ENCODE results near the gene TOR4A.

The TOR4A gene

DNA sequence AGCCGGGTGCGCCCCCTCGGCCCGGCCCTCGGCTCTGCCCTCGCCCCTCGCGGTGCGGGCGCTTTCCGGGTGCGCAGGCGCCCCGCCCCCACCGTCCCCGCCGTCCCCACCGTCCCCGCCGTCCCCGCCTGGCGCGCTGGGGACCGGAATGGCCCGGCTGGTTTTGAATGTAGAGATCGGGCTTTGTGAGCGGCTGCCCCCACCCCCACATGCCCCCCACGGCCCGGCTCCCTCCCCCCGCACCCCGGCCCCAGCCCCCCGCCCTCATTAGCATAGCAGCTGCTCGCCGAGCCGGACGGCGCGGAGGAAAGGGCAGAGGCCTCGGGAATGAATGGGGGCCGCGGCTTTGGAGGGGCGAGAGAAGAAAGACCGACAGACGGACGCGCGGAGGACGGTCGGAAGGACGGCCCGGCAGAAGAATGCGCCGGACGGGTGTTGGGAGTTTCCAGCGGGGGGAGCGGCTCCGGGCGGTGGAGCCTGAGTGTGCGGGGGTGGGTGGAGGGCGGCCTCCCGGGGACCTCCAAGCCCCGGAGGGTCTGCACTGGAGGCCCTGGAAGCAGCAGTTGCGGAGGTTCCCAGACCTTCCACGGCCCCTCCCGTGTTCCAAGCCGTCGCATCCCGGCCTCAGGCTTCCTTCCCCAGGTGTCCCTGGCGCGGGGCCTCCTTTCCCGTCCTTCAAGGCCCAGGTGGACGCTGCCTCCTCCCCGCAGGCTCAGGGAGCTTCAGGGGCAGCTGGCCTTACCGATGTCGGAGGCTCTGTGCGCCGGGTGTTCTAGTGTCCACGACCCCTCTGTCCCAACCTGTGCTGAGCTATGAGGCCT, 18.5 kb downstream of the TOR4A start:
- DNase-seq = no peak

DNA sequence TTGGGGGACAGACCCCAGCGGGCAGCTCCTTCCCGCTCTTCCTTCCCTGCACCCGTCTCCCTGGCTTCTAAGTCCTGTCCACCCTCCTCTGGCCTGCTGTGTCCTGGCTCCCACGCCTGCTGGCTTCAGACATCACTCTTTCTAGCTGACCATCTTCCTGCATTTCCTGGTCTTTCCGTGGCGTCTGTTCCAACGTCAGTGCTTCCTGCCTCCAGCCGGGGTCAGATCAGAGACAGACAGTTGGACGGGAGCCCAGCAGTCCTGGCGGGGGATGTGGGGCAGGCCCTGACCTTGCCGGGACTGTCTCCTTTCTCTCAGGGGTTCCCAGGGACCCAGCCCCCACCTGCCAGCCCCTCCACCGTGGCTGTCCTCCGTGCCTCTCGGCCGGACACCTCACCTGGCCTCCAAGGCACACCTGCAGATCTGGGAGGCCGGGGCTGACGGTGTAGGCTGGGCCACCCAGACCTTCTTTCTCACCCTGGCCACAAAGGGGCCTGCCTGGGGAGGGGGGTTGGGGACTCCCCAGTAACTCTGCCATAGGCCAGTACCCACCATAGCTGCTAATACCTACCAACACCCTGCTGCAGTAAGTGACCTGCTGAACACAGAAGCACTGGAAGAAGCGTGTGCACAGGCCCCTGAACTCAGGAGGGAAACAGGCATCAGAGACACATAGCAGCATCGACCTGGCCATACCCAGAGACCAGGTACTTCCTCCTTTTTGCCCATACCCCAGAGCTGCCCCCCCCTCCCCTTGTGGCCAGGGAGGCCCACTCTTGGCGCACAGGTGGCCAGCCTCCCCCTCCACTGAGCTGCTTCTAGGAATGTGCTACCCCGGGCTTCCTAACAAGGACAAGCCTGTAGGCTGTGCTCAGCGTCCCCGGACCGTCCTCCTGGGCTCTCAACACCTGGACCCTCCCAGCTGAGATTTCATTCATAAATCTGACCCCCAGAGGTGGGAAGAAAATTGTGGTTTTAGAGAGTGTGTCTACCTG, 19.4 kb downstream of the TOR4A start:
- DNase-seq = no peak

DNA sequence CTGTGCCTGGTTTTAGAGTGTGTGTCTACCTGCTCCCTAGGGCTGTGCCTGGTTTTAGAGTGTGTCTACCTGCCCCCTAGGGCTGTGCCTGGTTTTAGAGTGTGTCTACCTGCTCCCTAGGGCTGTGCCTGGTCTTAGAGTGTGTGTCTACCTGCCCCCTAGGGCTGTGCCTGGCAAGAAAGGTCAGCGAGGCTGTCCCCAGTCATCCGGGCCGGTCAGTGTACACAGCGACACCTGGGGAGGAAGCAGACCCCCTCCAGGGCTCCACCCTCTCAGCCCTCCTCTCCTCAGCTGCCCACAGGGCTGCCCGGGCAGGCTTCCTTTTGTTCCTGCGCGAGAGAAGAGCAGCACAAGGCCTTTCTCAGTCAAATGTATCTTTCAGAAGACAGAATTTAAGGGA, 20.4 kb downstream of the TOR4A start:
- no peak for DNase-seq

DNA sequence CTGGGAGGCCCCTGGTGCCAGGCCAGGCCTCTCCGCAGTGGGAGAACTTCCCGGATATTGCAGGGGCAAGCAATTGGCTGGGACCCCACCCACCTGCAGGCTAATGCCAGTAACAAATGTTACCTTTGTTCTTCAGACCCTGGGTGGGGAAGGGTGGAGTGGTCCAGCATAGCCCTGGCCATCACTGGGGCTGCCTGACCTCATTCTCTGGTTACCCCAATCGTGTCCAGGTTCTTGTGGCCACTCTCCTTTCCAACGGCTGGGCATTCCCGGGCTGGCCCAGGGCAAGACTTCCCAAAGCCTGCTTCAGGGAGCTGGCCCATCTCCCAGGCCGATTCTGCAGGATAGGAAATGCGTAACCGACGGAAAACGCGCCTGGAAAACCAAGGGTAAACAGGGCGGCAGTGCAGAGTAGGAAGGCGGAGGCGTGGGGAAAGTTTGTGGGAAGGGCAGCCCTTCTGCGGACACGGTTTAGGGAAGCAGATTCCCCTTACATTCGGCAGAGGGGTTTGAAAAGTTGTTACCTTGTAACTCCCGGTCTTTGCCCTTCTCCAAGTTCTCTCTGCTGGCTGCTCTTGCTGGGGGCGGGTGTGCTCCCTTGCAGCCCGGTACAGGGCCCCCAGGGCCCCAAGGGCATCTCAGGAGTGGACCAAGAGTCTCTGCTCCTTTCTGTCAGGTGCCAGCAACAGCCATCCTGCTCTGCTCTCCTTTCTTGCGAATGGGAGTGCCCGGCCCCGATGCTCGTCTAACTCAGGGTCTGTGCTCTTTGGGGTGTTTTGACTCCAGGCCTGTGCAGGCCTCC, 21.1 kb downstream of the TOR4A start:
- no peak for DNase-seq

DNA sequence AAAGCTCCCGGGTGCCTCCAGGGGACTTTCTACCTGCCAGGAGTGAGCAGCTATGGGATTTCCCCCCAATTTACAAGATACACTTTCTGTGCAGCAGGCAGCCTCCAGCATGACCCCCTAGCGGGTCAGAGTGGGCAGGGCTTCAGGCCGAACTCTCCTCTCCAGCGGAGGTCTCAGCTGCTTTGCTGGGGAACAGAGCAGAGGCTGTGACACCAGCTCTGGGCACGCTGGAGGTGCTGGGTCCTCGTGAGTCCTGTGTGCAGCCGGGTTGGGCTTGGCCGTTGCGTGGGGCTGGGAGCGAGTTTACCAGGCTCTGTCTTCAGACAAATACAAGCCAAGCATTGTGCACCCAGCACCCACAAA, 21.7 kb downstream of the TOR4A start:
- no peak for DNase-seq

DNA sequence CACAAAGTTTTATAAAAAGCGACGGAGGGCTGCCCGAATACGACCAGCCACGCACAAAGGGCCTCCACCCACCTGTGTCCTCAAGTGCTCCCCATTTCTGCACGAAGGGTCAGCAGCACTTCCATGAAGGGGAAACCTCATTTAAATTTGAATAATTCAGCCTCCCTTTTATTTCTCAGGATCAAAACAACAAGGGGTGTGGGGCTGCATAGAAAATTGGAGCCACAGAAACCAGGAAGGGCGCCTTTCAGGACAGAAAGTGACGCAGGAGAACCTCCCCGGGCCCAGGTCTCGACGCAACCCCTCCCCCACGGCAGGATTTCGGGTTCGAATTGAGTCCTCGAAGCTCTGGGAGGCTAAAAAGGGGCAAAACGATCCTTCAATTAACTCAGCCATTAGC, 22.4 kb downstream of the TOR4A start:
- DNase-seq = no peak

DNA sequence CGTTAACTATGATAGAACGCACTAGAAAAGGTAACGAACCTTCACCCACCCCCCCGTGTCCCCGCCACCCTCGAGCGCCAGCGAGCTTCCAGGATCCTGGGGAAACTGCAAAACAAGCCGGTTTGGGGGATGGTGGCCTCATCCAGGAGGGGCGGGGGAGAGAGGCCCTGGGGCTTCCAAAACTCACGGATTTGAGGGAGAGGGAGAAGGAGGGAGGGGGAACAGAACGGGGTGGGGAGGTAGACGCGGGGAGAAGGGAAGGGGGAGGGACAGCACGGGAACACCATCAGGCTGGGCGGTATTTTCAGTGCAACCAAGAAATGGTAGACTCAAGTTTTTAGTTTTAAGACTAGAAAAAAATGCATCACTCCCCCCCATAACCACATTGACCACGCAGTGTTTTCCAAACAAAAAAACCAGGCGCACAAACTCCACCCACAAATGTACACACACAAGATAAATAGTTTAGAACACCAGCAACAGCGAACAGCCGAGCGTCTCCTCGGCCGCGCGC, 23.1 kb downstream of the TOR4A start:
- DNase-seq = no peak

DNA sequence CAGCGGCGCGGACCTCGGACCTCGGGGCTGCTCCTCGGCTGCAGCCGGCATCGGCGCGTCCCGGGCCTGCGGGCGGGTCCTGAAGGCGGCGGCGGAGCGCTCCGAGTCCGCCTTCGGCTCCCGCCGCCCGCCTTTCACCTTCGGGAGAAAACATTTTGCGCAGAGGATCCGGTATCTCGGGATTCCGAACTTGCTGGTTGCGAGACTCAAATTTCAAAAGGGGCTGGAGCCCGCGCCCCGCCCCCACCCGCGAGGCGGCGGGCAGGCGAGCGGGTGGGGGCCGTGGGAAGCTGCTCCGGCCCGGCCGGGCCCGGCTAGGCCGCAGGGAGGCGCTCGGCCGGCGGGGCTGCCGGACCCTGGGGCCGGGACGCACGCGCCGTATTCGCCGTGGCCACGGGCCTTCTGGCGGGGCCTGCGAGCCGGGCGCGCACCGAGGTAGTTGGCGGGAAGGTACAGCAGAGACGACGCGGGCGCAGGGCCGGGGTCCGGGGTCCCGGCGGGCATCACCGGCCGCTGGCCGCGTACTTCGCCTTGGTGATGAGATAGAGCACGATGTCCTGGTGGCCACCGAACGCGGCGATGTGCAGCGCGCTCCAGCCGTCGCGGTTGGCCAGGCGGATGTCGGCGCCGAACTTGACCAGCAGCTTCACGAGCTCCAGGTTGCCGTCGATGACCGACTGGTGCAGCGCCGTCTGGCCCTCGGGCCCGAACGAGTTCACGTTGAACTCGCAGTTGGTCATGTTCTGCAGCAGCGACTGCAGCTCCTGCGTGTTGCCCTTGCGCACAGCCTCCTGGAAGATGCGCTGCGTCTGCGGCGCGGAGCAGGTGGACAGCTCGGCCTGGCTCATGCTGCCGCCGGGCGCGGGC, 23.8 kb downstream of the TOR4A start:
- no peak for DNase-seq

DNA sequence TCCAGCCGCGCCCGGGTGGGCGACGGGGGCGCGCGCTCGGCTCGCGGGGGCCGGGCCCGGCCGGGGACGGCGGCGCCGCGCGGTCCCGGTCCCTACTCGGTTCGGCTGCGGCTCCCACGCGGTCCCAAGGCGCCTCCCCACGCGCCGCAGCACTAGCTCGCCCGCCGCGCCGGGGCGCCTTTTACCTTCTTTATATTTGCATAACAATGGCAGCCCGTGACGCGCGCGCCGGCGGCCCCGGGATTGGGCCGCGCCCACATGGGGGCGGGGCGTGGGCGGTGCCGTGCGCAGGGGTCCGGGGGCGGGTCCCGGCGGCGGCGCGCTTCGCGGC, 24.6 kb downstream of the TOR4A start, which contains the start of gene NRARP:
Gene NRARP, minus strand, starts transcription at position 154 of the 331 bp plus-strand sequence. CDS start 343 bp downstream, outside the sequence.
- peak; percentile 33 for DNase-seq

DNA sequence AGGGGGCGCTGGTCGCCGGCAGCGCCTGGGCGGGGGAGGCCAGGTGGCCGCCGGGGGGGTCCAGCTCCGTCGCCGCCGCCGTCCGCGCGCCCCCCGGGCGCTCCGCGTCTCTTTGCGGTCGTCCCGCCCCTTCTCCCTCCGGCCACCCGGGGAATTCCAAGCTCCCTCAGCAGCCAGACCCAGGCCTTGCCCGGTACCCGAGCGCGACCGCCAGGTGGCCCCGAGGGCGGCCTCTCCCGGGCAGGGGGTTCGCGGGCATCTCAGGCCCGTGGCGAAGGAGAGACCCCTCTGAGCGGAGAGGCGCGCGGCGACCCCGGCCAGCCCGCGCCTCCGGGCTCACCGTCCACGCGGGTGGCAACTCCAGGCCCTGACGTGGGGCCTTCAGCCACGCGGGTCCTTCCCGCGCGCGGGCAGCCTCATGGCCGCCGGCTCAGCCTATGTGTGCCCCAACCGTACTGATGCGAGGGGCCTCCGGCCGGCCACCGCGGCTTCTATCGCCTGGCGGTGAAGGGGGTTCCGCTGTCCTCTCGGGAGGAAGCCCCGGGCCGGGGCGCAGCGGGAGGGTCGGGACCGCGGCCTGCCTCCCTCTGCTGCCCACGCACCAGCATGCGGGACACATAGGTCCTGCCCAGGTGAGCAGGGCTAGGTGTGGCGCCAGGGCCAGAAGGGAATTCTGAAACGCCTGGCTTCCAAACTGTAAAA, 25.1 kb downstream of the TOR4A start:
- DNase-seq = no peak

DNA sequence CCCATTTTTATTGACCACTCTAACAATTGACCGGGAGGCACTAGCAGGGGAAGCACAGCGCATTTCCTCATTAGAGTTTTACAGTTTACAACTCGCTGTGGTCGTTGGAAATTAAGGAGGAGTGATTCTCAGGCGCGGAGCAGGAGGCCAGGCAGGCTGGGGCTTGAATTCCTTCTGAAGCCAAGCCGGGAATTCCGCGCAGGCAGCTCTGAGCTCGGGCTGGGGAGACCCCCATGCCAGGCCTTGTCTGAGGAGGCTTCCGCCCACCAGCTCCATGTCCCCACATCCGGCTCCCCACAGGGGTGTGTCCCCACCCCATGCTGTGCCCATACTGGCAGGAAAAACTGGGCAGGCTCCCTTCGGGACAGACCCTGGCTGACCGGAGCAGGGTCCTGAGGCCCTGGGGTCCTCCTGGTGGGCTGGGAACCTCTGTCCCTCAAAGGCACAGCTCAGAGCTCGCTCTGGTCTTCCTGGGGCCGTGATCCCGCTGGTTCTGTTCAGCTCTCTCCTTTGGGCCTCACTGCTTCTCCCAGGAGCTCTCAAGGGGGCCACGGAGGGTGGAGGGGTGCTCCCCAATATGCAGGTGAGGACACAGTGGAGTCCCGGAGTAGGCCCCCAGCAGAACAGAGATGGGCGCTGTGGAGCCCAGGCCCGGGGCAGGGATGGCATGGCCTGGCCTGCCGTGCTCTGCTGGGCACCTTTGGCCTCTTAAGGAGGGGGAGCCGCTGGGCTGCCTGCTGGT, 25.8 kb downstream of the TOR4A start:
- DNase-seq = no peak

DNA sequence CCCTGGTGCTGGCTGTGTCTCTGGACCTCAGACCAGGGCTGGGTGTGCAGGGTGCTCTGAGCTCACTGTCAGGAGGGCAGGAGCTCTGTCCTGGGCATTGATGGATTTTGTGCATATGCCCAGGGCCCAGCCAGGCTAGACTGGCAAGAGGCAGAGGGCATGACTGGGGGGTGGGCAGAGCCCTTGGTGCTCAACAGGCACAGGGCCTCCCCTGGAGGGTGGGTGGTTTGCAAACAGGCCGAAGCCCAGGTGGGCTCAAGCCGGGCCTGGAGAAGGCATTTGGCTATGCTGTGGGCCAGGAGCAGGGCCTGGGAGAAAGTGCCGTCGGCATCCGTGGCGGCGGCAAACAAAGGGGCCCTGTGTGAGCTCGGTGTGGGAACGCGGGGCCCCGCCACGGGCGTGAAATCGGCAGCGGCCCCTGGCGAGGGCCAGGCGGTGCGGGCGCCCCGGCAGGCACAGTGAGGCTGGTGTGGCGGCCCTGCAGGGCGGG, 26.4 kb downstream of the TOR4A start:
- no peak for DNase-seq

DNA sequence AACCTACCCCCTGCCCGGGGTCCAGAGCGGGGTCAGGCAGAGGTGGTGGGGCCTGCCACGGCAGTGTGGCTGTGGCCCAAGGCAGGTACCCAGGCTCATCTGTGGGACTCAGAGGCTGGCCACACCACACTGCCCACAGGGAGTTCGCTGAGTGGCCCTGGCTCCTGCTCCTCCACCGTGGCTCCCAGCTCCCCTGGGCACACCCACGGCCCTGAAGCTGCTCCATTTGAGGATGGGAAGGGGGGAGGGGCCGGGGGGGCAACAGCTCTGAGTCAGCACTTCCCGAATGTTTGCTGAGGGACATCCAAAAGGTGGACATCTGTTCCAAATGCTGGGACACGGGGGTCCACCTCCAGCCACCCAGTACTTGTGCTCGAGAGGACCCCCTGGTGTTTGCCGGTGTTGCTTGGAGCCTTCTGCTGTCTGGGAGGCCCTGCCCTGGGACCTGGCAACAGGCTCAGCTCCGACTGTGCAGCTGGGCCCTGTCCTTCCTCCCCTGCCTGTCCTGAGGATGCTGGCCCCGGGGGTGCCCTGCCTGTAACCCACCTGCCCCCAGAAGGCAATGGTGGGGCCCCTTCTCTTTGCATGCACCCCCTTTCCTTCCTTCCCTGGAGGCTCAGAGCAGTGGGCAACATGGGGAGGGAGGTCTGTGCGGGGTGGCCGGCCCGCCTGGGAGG, 27.0 kb downstream of the TOR4A start:
- DNase-seq = no peak

DNA sequence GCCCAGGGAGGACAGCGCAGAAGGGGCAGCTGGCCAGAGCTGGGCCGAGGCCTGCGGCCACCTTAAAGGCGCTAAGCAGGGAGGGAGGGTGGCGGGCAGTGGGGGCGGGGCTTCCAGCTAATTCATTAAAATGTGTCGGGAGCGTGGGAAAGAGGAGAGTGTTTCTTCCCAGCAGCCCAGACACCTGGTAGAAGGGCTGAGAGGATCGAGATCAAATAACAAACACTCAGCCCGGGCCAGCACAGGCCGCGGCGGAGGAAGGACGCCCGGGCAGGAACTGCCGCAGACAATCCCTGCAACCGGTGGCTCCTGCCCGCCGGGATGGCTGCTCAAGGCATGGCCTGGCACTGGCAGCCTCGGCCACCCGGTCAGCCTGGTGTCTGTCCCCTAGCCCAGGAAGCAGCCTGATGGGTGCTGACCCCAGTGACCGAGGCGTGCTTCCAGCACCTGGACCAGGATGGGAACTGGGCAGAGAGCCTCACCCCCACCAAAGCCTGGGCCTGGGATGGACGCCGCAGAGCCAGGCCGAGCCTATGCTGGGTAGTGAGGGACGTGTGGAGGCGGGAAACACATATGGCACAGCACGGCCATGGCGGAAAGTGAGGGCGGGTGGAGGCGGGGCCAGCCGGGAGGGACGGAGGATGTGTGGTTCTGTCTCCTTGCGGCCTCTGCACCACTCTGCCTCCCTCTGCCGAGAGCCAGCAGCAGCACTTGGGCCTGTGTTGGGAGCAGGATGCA, 27.7 kb downstream of the TOR4A start:
- DNase-seq = peak; percentile 41

DNA sequence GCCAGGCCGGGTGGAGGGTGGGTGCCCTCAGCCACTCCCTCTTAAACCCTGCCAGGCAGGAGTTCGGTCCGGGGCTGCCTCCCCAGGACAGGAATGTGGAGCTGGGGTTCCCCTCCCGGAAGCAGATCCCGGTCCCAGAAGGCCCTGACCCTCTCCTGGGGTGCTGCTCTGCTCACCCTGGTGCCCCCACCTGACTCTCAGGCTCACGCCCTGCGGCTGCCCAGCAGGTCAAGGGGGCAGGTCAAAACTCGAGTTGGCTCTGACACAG, 28.2 kb downstream of the TOR4A start:
- no peak for DNase-seq

DNA sequence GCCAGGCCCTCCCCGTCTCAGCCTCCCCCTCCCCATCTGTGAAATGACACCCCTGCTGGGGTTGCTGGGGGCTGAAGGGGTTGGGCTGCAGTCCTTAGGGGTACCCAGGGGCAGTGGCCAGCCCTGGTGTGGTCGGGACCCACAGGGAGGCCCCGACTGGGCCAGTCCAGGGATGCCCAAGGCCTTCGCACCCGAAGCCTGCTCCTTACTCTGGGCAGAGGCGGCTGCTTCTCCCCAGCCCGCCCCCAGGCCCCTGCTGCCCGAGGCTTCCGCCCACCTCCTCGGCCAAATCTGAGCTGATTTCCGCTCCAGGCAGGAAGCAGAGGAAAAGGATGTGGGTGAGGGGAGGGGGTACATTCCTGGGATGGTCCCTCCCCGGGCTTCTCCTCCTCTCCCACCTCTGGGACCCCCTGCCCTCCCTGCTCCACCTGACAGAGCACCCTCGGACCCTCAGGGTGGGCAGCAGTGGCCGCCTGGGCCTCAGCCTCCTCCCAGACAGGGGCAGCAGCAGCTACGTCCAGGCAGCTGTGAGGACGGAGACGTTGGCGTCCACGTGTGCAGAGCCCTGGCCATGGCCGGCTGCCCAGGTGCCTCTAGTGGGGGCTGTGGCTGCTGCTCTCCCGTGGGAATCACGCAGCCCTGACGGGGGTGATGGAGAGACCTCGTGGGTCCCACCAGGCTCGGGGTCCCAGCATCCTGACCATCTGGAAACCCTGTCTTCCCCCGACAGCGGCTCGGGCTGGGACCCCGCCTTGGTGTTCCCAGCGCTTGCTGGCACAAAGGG, 28.7 kb downstream of the TOR4A start:
- no peak for DNase-seq

DNA sequence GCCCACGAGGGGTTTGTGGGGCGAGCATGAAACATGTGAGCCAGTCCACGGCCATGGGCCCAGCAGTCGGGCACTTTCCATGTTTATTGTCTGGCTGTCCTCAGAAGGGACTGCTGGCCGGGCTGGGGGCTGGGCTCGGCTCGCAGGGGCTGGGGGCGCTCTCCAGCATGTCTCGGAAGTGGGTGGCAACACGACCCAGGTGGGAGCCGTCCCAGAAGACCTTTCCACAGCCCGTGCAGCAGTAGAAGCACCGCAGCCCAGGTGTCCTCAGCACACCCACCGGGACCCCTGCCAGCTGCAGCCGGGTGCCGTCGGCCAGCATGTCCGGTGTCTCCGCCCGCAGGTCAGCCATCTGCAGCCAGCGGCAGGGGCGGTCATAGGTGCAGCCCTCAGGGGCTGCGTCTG, 29.3 kb downstream of the TOR4A start:
- no peak for DNase-seq
